GM06990 (cell line): ENCODE results near the gene B4GALT1.
A peak's percentile ranks its signal among the peaks of the same experiment; 100 is the strongest.

Experiments used
- DNase-seq: peaks from one replicate; pipeline ENCODE4 v3.0.0-alpha.2; 2011; ENCODE audit not compliant: insufficient read length; ENCODE audit errors: extremely low read depth
- H3K27me3 ChIP-seq: replicated peaks from 2 replicates; pipeline ENCODE4 v1.6.0; 2011; ENCODE audit warnings: low read length; ENCODE audit not compliant: control insufficient read depth, insufficient read depth
- H3K36me3 ChIP-seq: 2 replicates; pipeline ENCODE4 v1.5.1; 2011; ENCODE audit warnings: low read length; ENCODE audit not compliant: control insufficient read depth, insufficient read depth
- H3K4me3 ChIP-seq: replicated peaks from 2 replicates; pipeline ENCODE4 v1.5.1; 2011; ENCODE audit warnings: low read depth, mild to moderate bottlenecking, control low read depth, low read length
- CTCF ChIP-seq: IDR thresholded peaks from 2 replicates; pipeline ENCODE4 v1.5.1; 2011; ENCODE audit warnings: low read length, control low read depth, mild to moderate bottlenecking, inconsistent platforms; ENCODE audit not compliant: insufficient read depth, poor library complexity, severe bottlenecking

The B4GALT1 gene

GRCh38 chr9:33128570-33128969 lies 38.6 kb downstream of the B4GALT1 start:
- no peak overlapping the region for H3K4me3 ChIP-seq
- DNase-seq = no peak
- TF ChIP-seq CTCF = no peak
- H3K36me3 ChIP-seq = peaks cover 11% of the 10 kb centered on the region
- H3K27me3 ChIP-seq = no peaks in the 10 kb centered on the region

- Histone ChIP-seq H3K4me3 (no peak overlapping the region), H3K36me3 (peaks cover 11% of the 10 kb centered on the region)
- no peak for TF ChIP-seq CTCF
These were observed 39.3 kb downstream of the B4GALT1 start for GRCh38 chr9:33127881-33128280.

GRCh38 chr9:33125871-33126823 lies 41.0 kb downstream of the B4GALT1 start:
- H3K36me3 ChIP-seq = peaks cover 11% of the 10 kb centered on the region
- no peak overlapping the region for H3K4me3 ChIP-seq
- no peaks in the 10 kb centered on the region for H3K27me3 ChIP-seq
- no peak for DNase-seq
- no peak for TF ChIP-seq CTCF

More at GRCh38 chr9:33127881-33128280, 39.3 kb downstream of the B4GALT1 start:
- no peak for DNase-seq
- H3K27me3 ChIP-seq = no peaks in the 10 kb centered on the region

- Histone ChIP-seq H3K27me3 (no peaks in the 10 kb centered on the region), H3K36me3 (peaks cover 14% of the 10 kb centered on the region), H3K4me3 (no peak overlapping the region)
- TF ChIP-seq CTCF = no peak
- no peak for DNase-seq
These were observed 41.7 kb downstream of the B4GALT1 start for GRCh38 chr9:33125461-33125860.

- Histone ChIP-seq H3K4me3 (no peak overlapping the region), H3K36me3 (peaks cover 15% of the 10 kb centered on the region), H3K27me3 (no peaks in the 10 kb centered on the region)
- peak; percentile 16 for TF ChIP-seq CTCF
- DNase-seq = no peak
These were observed 42.3 kb downstream of the B4GALT1 start for GRCh38 chr9:33124751-33125381.
